ENCODE data around the gene RBM6. TPM values are rescaled to one million over a fixed set of nuclear protein-coding genes. Genes with fewer than 3 reads are reported as not detected.

Gene RBM6
- total RNA-seq, 1 donor from 2014 or later = 169 TPM

DNA sequence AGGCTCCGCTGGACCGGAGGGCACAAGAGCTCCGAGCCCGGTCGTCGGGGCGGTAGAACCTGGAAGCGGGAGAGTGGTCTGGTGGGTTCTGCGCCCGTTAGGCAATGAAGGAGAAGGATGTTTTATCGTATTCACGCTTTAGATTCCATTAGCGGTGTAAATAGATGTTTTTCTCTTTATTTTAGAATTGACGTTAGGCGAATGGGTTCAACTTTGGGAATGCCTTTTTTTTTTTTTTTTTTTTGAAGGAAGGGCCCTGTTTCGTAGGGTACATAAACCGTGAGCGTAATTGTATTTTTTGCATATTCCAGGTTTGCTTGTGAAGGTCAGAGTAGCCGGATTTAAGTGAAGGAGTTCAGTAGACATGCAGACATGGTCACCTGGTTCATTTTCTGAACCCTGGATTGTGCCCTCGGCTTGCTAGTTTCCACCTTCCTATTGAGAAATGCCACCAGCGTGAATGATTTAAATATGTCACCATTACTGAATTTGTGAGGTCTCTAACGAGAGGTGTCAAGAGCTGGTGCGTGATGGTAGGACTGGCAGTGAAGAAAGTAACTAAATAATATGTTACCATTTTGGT, 808 bp downstream of the RBM6 start:
- Mint-ChIP-seq H3K9me3 (ENCODE audit: unreplicated experiment) (peaks cover 5% of the 10 kb centered on the region), H3K27me3 (ENCODE audit: unreplicated experiment) (peaks cover 8% of the 10 kb centered on the region), H3K36me3 (ENCODE audit: unreplicated experiment) (no peaks in the 10 kb centered on the region), H3K4me1 (ENCODE audit: low read depth, unreplicated experiment) (peaks cover 3% of the 10 kb centered on the region), H3K4me3 (ENCODE audit: unreplicated experiment) (peak overlapping the region; percentile 98), H3K27ac (ENCODE audit: unreplicated experiment) (peak overlapping the region; percentile 98)
- TF ChIP-seq, protein P1, sequence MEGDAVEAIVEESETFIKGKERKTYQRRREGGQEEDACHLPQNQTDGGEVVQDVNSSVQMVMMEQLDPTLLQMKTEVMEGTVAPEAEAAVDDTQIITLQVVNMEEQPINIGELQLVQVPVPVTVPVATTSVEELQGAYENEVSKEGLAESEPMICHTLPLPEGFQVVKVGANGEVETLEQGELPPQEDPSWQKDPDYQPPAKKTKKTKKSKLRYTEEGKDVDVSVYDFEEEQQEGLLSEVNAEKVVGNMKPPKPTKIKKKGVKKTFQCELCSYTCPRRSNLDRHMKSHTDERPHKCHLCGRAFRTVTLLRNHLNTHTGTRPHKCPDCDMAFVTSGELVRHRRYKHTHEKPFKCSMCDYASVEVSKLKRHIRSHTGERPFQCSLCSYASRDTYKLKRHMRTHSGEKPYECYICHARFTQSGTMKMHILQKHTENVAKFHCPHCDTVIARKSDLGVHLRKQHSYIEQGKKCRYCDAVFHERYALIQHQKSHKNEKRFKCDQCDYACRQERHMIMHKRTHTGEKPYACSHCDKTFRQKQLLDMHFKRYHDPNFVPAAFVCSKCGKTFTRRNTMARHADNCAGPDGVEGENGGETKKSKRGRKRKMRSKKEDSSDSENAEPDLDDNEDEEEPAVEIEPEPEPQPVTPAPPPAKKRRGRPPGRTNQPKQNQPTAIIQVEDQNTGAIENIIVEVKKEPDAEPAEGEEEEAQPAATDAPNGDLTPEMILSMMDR (IDR thresholded peaks at IDR 0.05; ENCODE audit: partially characterized antibody, unreplicated experiment) = no peak
- DNase-seq = no peak

DNA sequence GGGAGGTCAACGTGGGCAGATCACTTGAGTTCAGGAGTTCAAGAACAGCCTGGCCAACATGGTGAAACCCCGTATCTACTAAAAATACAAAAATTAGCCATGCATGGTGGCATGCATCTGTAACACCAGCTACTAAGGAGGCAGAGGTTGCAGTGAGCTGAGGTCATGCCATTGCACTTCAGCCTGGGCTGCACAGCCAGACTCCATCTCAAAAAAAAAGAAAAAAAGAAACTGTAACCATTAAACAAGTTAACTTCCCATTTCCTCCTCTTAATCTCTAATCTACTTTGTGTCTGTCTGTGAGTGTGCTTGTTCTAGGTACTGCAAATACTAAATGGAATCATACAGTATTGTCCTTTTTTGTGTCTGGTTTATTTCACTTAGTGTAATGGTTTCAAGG, 2.7 kb downstream of the RBM6 start:
- Mint-ChIP-seq H3K9me3 (ENCODE audit: unreplicated experiment) (peaks cover 5% of the 10 kb centered on the region), H3K27ac (ENCODE audit: unreplicated experiment) (peak overlapping the region; percentile 19), H3K36me3 (ENCODE audit: unreplicated experiment) (no peaks in the 10 kb centered on the region), H3K4me1 (ENCODE audit: low read depth, unreplicated experiment) (peaks cover 3% of the 10 kb centered on the region), H3K4me3 (ENCODE audit: unreplicated experiment) (no peak overlapping the region), H3K27me3 (ENCODE audit: unreplicated experiment) (peaks cover 8% of the 10 kb centered on the region)
- DNase-seq = no peak
- TF ChIP-seq, protein P1 (IDR thresholded peaks at IDR 0.05; ENCODE audit: partially characterized antibody, unreplicated experiment) = no peak

DNA sequence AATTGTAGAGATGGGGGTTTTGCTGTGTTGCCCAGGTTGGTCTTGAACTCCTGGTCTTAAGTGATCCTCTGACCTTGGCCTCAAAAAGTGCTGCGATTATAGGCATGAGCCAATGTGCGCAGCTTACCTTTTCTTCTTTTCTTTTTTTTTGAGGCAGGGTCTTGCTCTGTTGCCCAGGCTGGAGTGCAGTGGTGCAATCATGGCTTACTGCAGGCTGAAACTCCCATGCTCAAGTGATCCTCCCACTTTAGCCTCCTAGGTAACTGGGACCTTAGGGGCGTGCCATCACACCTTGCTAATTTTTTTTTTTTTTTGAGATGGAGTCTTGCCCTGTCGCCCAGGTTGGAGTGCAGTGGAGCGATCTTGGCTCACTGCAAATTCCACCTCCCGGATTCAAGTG, 13.0 kb downstream of the RBM6 start:
- DNase-seq = no peak
- Mint-ChIP-seq H3K4me3 (ENCODE audit: unreplicated experiment) (no peak overlapping the region), H3K27ac (ENCODE audit: unreplicated experiment) (no peak overlapping the region), H3K36me3 (ENCODE audit: unreplicated experiment) (no peaks in the 10 kb centered on the region), H3K27me3 (ENCODE audit: unreplicated experiment) (no peaks in the 10 kb centered on the region), H3K9me3 (ENCODE audit: unreplicated experiment) (no peaks in the 10 kb centered on the region), H3K4me1 (ENCODE audit: low read depth, unreplicated experiment) (no peaks in the 10 kb centered on the region)
- TF ChIP-seq, protein P1 (IDR thresholded peaks at IDR 0.05; ENCODE audit: partially characterized antibody, unreplicated experiment) = no peak

DNA sequence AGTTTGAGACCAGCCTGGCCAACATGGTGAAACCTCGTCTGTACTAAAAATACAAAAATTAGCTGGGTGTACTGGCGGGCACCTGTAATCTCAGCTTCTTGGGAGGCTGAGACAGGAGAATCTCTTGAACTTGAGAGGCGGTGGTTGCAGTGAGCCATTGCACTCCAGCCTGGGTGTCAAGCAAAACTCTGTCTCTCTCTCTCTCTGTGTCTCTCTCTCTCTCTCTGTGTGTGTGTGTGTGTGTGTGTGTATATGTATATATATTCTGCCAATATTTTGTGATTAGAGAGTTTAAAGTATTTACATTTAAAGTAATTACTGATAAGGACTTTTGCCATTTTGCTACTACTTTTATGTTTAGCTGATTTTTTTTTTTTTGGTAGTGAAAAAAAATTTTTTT, 15.7 kb downstream of the RBM6 start:
- Mint-ChIP-seq H3K27me3 (ENCODE audit: unreplicated experiment) (no peaks in the 10 kb centered on the region), H3K4me1 (ENCODE audit: low read depth, unreplicated experiment) (peaks cover 3% of the 10 kb centered on the region), H3K4me3 (ENCODE audit: unreplicated experiment) (no peak overlapping the region), H3K27ac (ENCODE audit: unreplicated experiment) (no peak overlapping the region), H3K36me3 (ENCODE audit: unreplicated experiment) (no peaks in the 10 kb centered on the region), H3K9me3 (ENCODE audit: unreplicated experiment) (no peaks in the 10 kb centered on the region)
- no peak for DNase-seq
- TF ChIP-seq, protein P1 (IDR thresholded peaks at IDR 0.05; ENCODE audit: partially characterized antibody, unreplicated experiment) = no peak

DNA sequence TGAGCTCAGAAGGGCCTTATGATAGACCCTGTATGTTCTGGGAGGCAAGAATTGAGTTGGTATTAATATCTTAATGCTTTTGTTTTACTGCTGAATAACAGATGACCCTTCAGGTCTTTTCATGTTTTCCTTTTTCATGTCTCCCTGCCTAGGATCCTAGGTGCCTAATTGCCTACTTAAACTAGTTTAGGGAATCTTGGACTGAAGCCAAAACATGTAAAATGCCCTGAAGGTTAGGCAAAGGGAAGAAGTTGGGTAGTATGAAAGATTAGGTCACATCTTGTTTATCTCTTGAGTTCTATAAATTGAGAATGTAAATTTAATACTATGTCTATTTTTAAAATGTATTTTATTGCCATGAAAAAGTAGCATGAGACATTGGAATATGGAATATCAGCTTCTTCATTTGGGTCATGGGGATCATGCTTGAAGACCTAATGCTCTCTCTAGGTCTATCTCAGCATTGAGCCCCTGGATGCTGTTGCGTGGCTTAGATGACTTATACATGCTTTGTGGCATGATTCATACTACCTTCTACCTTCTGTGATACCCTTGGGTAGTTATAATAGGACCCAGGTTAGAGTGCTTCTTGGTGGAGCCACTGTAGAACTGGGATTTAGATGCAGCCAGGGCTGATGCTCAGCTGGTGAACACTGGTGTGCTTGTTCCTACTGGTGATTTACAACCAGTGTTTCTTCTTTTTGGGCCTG, 26.4 kb downstream of the RBM6 start:
- peaks cover 2% of the 10 kb centered on the region for H3K4me1 Mint-ChIP-seq (ENCODE audit: low read depth, unreplicated experiment)
- no peak overlapping the region for H3K4me3 Mint-ChIP-seq (ENCODE audit: unreplicated experiment)
- DNase-seq = no peak
- peaks cover 9% of the 10 kb centered on the region for H3K36me3 Mint-ChIP-seq (ENCODE audit: unreplicated experiment)
- peaks cover 2% of the 10 kb centered on the region for H3K27me3 Mint-ChIP-seq (ENCODE audit: unreplicated experiment)
- H3K9me3 Mint-ChIP-seq (ENCODE audit: unreplicated experiment) = no peaks in the 10 kb centered on the region
- H3K27ac Mint-ChIP-seq (ENCODE audit: unreplicated experiment) = no peak overlapping the region
- TF ChIP-seq, protein P1 (IDR thresholded peaks at IDR 0.05; ENCODE audit: partially characterized antibody, unreplicated experiment) = no peak
